Tibial artery (tissue), 4 donors: Measurements from ENCODE around the gene ZNF484.
"Not testable (repeated sequence)": the region's sequence is repeated elsewhere in the genome, so short reads cannot be mapped to it uniquely, and the experiment has no call there.

ENCODE experiments used
- DNase-seq, 2 donors: peaks; one replicate each; pipeline ENCODE4 v3.0.0-alpha.2; 2019
- H3K27ac ChIP-seq, 2 donors: fragments of 200-600 bp; sonication (generic) in 1 of 2; 1 replicate in 1 of 2; 2 replicates in 1 of 2; pipeline ENCODE4 v1.5.1; 2018 to 2019; ENCODE audit warnings: mild to moderate bottlenecking in 1 of 2
- H3K27me3 ChIP-seq, 2 donors: fragments of 200-600 bp; sonication (generic) in 1 of 2; one replicate each; pipeline versions ENCODE4 v1.5.1 to v1.6.0; 2016 to 2019
- H3K36me3 ChIP-seq, 3 donors: fragments of 200-600 bp; sonication (generic) in 2 of 3; one replicate each; pipeline ENCODE4 v1.5.1; 2016 to 2019; ENCODE audit warnings: mild to moderate bottlenecking in 2 of 3
- H3K4me1 ChIP-seq, 4 donors: fragments of 200-600 bp; sonication (generic) in 2 of 4; 1 replicate in 3 of 4; 2 replicates in 1 of 4; pipeline ENCODE4 v1.5.1; 2016 to 2019
- H3K4me3 ChIP-seq, 2 donors: fragments of 200-600 bp; sonication (generic) in 1 of 2; 1 replicate in 1 of 2; 2 replicates in 1 of 2; pipeline ENCODE4 v1.5.1; 2018 to 2019; ENCODE audit warnings: mild to moderate bottlenecking in 2 of 2
- H3K9me3 ChIP-seq, 3 donors: fragments of 200-600 bp; sonication (generic) in 1 of 3; one replicate each; pipeline ENCODE4 v1.5.1; 2016 to 2019
- intact Hi-C: fragments of 100-400 bp; cut with DNase I; formaldehyde crosslinking; loops from one replicate; pipeline ENCODE4 v1.15.0; 2023; ENCODE audit warnings: low total_unique reads
- TF ChIP-seq, protein P1 (sequence below), 2 experiments: fragments of 200-600 bp in 1 of 2; fragments of 450-650 bp in 1 of 2; IDR thresholded peaks; one replicate each; pipeline ENCODE4 v1.5.1; 2017 to 2019; ENCODE audit warnings: antibody characterized with exemption in 2 of 2, mild to moderate bottlenecking in 1 of 2, moderate library complexity in 1 of 2

The ZNF484 gene

GRCh38 chr9:92877531-92878430 lies at the start of gene ZNF484:
Gene ZNF484, minus strand, starts transcription at chr9:92878038. Its CDS starts 3,009 bp downstream, at chr9:92875029.
- Histone ChIP-seq H3K27me3 (no peaks in the 10 kb centered on the region), H3K4me1 (peaks cover 0 to 19% (median 6%) of the 10 kb centered on the region in 4 donors), H3K27ac (peak within 1 kb of the TSS; percentile 66 to 85), H3K9me3 (no peaks in the 10 kb centered on the region), H3K36me3 (no peaks in the 10 kb centered on the region), H3K4me3 (peak within 1 kb of the TSS; percentile 70 to 73)
- peak; percentile 97 to 98 for DNase-seq
- TF ChIP-seq, protein P1, sequence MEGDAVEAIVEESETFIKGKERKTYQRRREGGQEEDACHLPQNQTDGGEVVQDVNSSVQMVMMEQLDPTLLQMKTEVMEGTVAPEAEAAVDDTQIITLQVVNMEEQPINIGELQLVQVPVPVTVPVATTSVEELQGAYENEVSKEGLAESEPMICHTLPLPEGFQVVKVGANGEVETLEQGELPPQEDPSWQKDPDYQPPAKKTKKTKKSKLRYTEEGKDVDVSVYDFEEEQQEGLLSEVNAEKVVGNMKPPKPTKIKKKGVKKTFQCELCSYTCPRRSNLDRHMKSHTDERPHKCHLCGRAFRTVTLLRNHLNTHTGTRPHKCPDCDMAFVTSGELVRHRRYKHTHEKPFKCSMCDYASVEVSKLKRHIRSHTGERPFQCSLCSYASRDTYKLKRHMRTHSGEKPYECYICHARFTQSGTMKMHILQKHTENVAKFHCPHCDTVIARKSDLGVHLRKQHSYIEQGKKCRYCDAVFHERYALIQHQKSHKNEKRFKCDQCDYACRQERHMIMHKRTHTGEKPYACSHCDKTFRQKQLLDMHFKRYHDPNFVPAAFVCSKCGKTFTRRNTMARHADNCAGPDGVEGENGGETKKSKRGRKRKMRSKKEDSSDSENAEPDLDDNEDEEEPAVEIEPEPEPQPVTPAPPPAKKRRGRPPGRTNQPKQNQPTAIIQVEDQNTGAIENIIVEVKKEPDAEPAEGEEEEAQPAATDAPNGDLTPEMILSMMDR (IDR thresholded peaks at IDR 0.05), result no peak
- intact Hi-C loops, result loop anchor here (5.0 kb wide), 1 partner anchor 205 kb away; the partner anchor contains the start of gene IPPK

DNA sequence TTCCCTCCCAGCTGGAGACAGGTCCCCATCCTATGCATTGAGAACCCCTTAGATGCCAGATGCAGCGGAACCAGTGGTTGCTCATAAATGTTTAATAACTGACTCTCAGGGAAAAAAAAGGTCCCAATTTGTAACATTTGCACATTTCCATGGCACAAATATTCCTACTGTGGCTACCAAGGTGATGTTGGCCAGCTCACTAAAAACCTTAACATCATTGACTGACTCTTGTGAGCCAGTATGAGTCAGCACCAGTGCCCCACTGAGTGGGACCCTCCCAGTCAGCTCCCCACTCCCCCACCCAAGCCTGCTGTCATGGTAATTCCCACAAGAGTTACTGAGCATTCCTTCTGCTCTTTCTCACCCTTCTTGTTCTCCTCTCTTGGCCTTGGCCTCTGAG lies 42.6 kb upstream of the ZNF484 start:
- H3K4me3 ChIP-seq, result no peak overlapping the region
- no peaks in the 10 kb centered on the region for H3K36me3 ChIP-seq
- no peak for DNase-seq
- no peak overlapping the region for H3K27ac ChIP-seq
- H3K9me3 ChIP-seq, result no peaks in the 10 kb centered on the region
- intact Hi-C loops, result no loop called here
- H3K27me3 ChIP-seq, result peaks cover 0 to 5% of the 10 kb centered on the region in 2 donors
- no peaks in the 10 kb centered on the region for H3K4me1 ChIP-seq
- TF ChIP-seq, protein P1 (IDR thresholded peaks at IDR 0.05), result no peak

- Histone ChIP-seq H3K9me3 (no peaks in the 10 kb centered on the region), H3K4me3 (no peak overlapping the region), H3K27ac (no peak overlapping the region), H3K27me3 (peaks cover 0 to 26% of the 10 kb centered on the region in 2 donors), H3K4me1 (no peaks in the 10 kb centered on the region), H3K36me3 (no peaks in the 10 kb centered on the region)
- TF ChIP-seq, protein P1 (IDR thresholded peaks at IDR 0.05), result no peak
- intact Hi-C loops, result no loop called here
- peak in 1 of 2 donors; percentile 38 for DNase-seq
Observed at GRCh38 chr9:92917176-92917800, 39.5 kb upstream of the ZNF484 start.

GRCh38 chr9:92911511-92912475 lies 34.0 kb upstream of the ZNF484 start:
- no peak overlapping the region for H3K4me3 ChIP-seq
- no peaks in the 10 kb centered on the region for H3K9me3 ChIP-seq
- no peak overlapping the region for H3K27ac ChIP-seq
- peak in 1 of 2 donors; percentile 47 for DNase-seq
- intact Hi-C loops, result no loop called here
- H3K36me3 ChIP-seq, result no peaks in the 10 kb centered on the region
- H3K27me3 ChIP-seq, result peaks cover 0 to 40% of the 10 kb centered on the region in 2 donors
- H3K4me1 ChIP-seq, result peaks cover 0 to 7% (median 2%) of the 10 kb centered on the region in 4 donors
- TF ChIP-seq, protein P1 (IDR thresholded peaks at IDR 0.05), result no peak

DNA sequence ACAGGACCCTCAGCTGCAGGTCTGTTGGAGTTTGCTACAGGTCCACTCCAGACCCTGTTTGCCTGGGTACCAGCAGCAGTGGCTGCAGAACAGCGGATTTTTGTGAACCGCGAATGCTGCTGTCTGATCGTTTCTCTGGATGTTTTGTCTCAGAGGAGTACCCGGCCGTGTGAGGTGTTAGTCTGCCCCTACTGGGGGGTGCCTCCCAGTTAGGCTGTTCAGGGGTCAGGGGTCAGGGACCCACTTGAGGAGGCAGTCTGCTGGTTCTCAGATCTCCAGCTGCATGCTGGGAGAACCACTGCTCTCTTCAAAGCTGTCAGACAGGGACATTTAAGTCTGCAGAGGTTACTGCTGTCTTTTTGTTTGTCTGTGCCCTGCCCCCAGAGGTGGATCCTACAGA lies 27.3 kb upstream of the ZNF484 start:
- H3K36me3 ChIP-seq, H3K4me3 ChIP-seq, H3K9me3 ChIP-seq, H3K27ac ChIP-seq, H3K4me1 ChIP-seq, DNase-seq, intact Hi-C loops: not testable (repeated sequence)
- H3K27me3 ChIP-seq, result peaks cover 0 to 17% of the 10 kb centered on the region in 2 donors
